ENCODE data around the gene VSTM2A.

The VSTM2A gene

DNA sequence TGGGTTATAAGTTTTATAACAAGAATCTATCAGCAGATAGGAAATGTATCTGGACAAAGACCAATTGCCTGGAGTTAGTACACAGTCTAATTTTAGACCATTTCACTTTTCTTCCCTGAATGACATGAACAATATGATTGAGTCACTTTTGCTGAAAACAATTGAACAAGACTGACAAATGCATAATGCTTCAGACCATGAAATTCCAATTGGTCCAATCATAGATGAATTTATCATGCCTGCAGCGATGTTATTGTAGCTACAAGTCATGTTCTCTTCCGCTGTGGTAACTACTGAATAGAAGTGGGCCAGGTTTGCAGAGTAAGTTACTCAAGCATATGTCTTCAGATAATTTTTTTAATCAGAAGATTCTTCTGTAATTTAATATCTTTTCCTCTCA, 73.4 kb downstream of the VSTM2A start:
- DNase-seq (ENCODE audit: low read depth), result no peak

Data from T-helper 22 cell (primary cell).